Posterior vena cava (tissue), 2 donors: Measurements from ENCODE around the gene BSN. TPM values are rescaled to one million over a fixed set of nuclear protein-coding genes. Genes with fewer than 3 reads are reported as not detected.
A peak's percentile ranks its signal among the peaks of the same experiment; 100 is the strongest.

Experiments
- DNase-seq: peaks from one replicate; pipeline ENCODE4 v3.0.0-alpha.2; 2020; ENCODE audit warnings: low spot score
- intact Hi-C, 2 donors: fragments of 100-400 bp; cut with DNase I; formaldehyde crosslinking; loops; one replicate each; pipeline versions ENCODE4 v1.14.1 to v1.14.2; 2022 to 2023
- long read RNA-seq, 2 donors: library from polyadenylated mRNA; unstranded; transcript quantifications; one replicate each; pipeline ENCODE4 v2.0.0, GENCODE V29; 2020 to 2021
- total RNA-seq, 2 donors: library from RNA; stranded (reverse); fragmentation: NEBNext Ultra II Directional; extraction: Animal tissue kit (Norgen Biotek cat#: 25700); gene quantifications; one replicate each; pipeline ENCODE4 v1.2.1, GENCODE V29; 2021
- donor health status: DM: yes; HTN: yes; CAD: no.
- donor health status: DM: yes; HTN: yes; CAD: no.

BSN gene, protein sequence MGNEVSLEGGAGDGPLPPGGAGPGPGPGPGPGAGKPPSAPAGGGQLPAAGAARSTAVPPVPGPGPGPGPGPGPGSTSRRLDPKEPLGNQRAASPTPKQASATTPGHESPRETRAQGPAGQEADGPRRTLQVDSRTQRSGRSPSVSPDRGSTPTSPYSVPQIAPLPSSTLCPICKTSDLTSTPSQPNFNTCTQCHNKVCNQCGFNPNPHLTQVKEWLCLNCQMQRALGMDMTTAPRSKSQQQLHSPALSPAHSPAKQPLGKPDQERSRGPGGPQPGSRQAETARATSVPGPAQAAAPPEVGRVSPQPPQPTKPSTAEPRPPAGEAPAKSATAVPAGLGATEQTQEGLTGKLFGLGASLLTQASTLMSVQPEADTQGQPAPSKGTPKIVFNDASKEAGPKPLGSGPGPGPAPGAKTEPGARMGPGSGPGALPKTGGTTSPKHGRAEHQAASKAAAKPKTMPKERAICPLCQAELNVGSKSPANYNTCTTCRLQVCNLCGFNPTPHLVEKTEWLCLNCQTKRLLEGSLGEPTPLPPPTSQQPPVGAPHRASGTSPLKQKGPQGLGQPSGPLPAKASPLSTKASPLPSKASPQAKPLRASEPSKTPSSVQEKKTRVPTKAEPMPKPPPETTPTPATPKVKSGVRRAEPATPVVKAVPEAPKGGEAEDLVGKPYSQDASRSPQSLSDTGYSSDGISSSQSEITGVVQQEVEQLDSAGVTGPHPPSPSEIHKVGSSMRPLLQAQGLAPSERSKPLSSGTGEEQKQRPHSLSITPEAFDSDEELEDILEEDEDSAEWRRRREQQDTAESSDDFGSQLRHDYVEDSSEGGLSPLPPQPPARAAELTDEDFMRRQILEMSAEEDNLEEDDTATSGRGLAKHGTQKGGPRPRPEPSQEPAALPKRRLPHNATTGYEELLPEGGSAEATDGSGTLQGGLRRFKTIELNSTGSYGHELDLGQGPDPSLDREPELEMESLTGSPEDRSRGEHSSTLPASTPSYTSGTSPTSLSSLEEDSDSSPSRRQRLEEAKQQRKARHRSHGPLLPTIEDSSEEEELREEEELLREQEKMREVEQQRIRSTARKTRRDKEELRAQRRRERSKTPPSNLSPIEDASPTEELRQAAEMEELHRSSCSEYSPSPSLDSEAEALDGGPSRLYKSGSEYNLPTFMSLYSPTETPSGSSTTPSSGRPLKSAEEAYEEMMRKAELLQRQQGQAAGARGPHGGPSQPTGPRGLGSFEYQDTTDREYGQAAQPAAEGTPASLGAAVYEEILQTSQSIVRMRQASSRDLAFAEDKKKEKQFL (N-terminal part only)
- under 1 TPM; 0.42 to 0.48 TPM for total RNA-seq
- long read RNA-seq, donor 1, partial matches to known transcripts = 1 of 1 reads
- long read RNA-seq, donor 1, other reads (novel, unspliced or antisense) = 0 of 1 reads
- long read RNA-seq, donor 2 = 0 reads

DNA sequence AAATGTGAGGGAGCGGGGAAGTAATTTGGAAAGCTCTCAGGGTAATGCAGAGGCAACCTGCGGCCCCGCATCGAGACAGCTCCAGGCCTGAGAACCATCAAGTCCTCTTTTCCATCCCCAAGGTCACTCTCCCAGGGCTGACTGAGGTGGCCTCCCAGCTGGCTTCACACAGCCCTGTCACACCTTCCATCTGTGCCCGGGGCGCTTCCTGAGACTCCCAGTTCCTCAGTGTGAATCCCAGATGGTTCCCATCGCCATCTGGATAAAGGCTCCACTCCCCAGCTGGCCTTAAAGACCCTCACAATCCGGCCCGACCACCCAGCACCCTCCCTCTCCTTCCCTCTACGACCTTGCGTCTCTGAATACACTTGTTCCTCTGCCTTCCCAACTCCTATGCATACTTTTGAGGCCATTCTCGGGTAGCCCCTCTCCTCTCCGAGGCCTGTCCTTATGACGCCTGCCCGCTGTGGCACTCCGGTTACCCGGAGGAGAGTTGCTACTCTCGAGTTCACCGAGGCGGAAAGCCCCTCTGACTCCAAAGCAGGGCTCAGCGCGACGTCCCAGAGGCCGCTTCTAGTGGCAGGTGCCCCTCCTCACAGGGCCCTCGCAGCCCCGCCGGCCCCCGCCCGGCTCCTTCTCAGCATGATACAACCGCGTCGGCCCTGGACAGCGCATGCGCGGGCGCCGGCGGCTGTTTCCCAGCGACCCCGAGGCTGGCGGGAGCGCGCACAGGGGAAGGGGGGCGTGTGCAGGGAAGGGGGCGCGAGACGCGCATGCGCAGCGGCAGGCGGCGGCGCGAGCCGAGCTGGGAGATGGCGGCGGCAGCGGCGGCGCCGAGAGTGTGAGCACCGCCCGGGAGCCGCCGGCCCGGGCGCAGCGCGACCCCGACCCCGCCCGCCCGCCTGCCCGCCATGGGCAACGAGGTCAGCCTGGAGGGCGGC is at the start of gene BSN:
Gene BSN, plus strand, starts transcription at position 786 of the 941 bp plus-strand sequence. Its CDS starts 126 bp downstream, at position 912.
- DNase-seq = peak; percentile 97
- intact Hi-C loops = no loop called here

DNA sequence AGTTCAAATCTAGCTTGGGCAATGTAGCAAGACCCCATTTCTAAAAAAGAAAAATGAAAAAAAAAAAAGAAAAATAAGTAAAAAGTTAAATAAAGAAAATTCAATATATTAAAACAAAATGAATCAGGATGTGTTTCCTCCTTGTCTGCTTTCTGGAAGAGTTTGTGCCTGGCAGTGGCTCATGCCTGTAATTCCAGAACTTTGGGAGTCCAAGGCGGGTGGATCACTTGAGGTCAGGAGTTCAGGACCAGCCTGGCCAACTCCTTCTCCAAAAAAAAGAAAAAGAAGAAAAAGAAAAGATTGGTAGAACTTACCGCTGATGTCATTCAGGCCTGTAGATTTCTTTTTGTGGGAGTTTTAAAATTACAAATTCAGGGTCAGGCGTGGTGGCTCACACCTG is 47.4 kb upstream of the BSN start:
- intact Hi-C loops = no loop called here
- DNase-seq = peak; percentile 75

DNA sequence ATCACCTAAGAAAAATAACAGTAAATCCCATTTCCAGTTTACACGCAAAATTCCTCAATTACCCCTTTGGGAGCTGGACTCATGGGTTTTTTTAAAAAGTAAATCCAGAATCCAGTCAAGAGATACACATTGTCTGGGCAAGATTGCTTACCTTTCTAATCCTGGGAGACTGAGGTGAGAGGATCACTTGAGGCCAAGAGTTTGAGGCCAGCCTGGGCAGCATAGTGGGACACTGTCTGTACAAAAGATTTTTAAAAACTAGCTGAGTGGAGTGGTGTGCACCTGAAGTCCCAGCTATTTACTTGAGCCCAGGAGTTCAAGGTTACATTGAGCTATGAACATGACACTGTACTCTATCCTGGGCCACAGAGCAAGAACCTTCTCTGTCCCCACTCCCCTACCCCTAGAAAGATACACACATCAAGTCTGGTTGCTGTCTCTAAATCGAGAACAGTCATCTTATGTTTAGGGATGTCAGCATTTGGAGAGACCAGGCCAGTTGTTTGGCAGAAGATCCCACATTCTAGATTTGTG is 45.2 kb upstream of the BSN start:
- intact Hi-C loops = no loop called here
- peak; percentile 8 for DNase-seq

DNA sequence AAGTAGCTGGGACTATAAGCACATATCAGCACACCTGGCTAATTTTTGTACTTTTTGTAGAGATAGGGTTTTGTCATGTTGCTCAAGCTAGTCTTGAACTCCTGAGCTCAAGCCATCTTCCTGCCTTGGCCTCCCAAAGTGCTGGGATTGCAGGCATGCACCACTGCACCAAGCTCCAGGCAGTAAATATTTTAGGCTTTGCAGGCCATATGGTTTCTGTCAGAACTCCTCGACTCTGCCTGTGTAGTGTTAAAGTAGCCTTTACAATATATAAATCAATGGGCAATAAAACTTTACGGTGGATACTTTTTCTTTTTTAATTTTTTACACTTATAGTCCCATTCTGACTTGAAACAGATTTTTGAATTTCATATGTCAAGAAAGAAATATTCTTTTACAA is 42.6 kb upstream of the BSN start:
- DNase-seq = no peak
- intact Hi-C loops = no loop called here

DNA sequence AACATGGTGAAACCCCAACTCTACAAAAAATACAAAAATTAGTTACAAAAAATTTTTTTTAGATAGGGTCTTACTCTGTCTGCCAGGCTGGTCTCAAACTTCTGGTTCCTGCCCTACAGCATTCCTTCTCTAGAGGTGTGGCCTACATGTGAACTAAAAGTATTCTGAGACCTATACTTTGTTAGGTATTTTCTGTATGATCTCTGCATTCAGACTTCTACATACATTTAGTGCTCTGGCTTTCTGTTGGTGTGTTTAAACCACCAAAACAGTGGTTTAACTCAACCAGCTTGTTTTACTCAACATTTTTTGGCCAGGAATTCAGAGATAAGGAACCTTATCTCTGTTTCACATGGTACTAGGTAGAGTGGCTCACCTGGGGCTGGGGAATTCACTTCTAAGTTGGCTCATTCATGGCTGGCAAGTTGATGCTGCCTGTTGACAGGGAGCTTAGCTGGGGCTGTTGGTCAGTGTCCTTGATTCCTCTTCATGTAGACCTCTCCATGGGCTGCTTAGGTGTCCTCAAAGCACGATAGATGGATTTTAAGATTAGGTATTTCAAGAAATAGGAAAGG is 41.4 kb upstream of the BSN start:
- DNase-seq = no peak
- intact Hi-C loops = no loop called here

DNA sequence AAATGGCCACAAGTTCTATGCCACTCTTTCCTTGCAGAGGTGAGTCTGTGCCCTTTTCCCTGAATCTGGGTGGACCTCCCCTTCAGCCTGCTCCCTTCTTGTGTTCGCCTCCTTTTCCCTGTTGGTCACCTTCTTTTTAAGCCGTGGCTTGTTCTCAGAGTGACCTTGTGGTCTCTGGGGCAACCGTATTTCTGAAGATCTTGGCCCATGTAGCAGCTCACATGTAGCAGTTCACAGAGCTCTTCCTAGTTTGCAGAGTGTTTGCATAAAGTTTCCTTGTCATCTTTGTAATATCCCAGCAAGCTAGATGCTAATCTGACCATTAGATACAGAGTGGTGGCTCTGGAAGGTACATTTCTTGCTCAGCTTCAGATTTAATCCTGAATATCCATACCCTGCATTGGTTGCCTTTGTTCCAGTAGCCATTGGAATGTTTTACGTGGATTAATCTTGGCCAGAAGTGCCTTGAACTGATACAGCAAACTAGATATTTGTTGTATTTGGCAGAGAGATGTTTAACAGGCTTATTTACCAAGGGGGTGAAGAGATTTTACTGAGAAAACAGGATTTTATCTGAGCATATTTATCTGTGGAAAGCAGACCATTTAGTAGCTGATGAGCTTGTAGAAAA is 40.7 kb upstream of the BSN start:
- no peak for DNase-seq
- intact Hi-C loops = no loop called here

DNA sequence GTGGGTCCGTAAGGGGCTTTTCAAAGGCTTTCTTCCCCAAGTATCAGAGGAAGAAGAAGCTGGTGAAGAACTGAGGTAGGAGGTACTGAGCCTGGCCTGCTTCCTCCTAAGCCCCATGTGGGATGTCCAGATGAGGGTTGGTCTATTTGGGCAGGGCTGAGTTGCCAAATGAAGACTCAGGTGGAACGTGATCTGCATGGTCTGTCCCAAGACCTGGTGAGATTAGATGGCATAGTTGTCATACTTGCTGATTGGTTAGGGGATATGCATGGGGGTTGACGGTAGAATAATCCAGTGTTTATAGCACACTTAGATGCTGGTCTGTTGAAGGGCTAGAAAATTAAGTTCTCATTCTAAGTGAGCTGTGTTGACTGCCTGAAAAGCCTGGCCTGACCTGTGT is 36.3 kb upstream of the BSN start:
- no peak for DNase-seq

DNA sequence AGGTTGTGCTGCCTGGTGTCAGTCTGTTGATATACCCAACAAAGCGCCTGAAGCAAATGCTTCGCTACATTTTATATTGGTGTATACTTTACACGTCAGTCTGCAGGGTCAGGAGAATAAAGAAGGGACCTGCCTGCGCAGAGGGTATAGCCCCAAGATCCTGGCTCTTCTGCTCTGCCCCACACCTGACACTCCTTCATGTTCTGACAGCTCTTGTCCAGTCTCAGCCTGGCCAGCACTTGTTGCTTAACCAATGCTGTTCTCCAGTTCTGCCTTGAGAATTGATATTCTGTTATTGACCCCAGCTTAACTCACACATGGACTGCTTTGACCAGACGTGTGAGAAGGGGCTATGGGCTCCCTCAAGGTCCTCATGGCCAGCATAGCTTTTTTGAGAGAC is 35.8 kb upstream of the BSN start:
- intact Hi-C loops = no loop called here
- no peak for DNase-seq

More for the DNA sequence above, 36.3 kb upstream of the BSN start:
- intact Hi-C loops = no loop called here

DNA sequence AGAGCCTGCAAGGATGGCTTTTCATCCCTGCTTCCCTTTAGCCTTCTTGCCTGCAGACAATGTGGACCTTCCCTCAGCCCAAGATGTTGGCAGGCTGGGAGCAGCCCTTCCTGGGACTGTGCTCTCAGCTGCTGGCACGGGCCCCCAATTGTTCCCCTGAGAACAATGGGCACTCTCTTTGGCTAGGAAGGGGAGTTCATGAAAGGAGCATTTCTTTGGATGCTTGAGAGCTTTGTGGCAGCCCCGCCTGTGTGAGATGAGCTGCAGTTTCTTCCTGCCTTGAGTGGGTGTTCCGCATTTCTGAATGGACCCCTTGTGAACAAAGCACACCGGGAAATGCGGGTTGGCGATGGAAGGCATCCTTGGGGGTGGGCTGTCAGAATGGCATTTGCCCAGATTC is 35.0 kb upstream of the BSN start:
- no peak for DNase-seq
- intact Hi-C loops = no loop called here

DNA sequence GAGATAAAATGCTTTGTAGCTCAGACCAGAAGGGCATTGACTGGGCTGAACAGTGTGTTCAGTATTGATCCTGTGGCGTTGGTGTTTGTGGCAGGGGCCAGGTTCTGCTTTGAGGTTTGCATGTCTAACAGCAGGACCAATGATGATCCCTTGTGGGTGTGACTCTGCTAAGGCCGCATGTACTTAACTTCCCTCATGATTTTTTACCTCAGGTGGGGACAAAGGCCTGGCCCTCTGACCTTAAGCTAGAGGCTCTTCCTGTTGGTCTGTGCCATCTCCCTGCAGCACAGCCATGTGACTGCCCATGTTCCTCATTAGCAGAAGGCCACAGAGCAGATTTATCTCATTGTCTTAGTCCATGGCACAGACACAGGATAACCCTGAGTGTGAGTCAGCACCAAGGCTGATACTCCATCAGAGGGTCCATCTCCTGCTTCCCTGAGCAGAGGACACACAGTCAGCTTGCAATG is 34.3 kb upstream of the BSN start:
- intact Hi-C loops = no loop called here

DNA sequence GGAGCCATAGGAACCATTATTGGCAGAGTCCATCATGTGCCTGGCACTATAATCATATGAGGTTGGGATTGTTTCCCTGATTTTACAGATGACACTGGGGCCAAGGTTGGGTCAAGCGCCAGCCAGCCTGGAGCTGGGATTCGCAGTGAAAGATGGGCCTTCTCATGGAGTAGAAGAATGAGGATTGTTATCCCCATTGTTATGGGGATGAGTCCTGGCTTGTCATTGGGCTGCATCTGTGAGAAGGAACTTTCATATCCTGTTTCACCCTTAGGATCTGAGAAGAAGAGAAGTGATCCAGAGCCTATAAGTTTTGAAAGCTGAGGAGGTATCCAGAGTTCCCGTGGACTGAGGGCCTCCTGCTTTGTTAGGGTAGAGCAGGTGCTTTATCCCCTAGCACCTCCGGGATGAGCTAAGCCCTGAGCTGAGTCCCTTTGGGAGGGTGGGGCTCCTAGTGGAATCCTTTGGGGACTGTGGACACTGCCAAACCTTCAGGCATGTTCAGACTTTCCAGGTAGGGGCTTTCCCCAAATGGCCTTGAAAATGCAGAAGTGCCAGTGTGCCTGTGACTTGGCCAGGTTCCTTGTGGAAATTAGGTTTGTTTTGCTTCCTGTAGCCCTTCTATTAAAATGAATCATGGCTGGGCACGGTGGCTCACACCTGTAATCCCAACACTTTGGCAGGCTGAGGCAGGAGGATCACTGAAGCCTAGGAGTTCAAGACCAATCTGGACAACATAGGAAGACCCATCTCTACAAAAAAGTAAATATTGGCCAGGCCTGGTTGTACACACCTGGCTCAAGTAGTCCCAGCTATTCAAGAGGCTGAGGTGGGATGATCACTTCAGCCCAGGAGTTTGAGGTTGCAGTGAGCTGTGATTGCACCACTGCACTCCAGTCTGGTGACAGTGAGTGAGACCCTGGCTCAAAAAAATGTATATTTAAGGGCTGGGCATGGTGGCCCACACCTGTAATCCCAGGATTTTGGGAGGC is 30.2 kb upstream of the BSN start:
- DNase-seq = no peak
- intact Hi-C loops = no loop called here

More for the DNA sequence above, 34.3 kb upstream of the BSN start:
- DNase-seq = no peak

DNA sequence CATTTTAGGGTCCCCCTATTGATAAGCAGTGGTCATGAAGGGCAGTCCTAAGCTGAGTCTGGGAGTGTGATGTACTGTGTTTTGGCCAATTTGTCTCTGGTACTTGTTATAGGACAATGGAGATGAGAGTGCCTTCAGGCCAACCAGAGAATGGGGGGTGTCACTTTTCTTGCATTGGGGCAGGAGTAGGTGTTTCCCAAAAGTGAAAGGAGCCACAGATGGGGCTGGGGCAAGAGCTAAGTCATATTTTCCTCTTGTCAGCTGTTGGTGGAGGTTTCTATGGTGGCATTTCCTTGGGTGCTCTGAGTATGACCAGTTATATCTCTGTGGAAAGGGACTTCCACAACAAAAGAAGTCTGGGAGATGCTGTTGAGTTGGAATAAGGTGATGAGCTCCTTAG is 24.7 kb upstream of the BSN start:
- DNase-seq = no peak
- intact Hi-C loops = no loop called here

DNA sequence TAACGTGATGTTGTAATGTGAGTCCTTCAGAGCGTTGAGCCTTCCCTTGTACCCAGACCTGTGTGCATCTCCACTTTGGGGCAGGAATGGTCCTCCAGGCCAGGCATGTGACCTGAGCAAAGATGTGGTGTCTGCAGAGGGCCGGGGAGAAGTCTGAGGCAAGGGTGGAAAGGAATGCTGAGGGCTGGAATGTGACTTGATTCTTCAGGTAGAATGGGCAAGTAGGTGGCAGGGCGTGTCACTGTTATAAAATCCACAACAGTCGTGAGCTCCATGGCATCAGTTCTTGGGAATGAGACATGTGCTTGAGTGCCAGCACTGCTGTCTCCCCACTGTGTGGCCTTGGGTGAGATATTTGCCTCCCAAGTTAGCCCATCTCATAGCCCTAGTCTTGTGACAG is 24.0 kb upstream of the BSN start:
- no peak for DNase-seq
- intact Hi-C loops = no loop called here

DNA sequence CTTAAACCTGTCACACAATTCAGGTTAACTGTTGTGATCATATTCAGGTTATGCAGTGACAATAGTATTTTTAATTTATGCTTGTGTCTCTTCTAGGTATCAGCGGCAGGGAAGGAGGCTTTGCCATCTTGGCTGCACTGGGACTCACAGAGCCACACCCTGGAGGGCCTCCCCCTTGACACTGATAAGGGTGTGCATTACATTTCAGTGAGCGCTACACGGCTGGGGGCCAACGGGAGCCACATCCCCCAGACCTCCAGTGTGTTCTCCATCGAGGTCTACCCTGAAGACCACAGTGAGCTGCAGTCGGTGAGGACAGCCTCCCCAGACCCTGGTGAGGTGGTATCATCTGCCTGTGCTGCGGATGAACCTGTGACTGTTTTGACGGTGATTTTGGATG is 23.6 kb upstream of the BSN start:
- no peak for DNase-seq
- intact Hi-C loops = no loop called here

DNA sequence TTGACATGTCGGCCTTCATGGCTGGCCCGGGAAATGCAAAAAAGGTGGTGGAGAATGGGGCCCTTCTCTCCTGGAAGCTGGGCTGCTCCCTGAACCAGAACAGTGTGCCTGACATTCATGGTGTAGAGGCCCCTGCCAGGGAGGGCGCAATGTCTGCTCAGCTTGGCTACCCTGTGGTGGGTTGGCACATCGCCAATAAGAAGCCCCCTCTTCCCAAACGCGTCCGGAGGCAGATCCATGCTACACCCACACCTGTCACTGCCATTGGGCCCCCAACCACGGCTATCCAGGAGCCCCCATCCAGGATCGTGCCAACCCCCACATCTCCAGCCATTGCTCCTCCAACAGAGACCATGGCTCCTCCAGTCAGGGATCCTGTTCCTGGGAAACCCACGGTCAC is 23.1 kb upstream of the BSN start:
- no peak for DNase-seq
- intact Hi-C loops = no loop called here

DNA sequence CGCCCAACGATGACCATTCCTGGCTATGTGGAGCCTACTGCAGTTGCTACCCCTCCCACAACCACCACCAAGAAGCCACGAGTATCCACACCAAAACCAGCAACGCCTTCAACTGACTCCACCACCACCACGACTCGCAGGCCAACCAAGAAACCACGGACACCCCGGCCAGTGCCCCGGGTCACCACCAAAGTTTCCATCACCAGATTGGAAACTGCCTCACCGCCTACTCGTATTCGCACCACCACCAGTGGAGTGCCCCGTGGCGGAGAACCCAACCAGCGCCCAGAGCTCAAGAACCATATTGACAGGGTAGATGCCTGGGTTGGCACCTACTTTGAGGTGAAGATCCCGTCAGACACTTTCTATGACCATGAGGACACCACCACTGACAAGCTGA is 22.6 kb upstream of the BSN start:
- intact Hi-C loops = no loop called here

More for the DNA sequence above, 22.6 kb upstream of the BSN start:
- no peak for DNase-seq
